GM10266 (cell line): Measurements from ENCODE around the gene ENTR1.
"Not testable (repeated sequence)": the region's sequence is repeated elsewhere in the genome, so short reads cannot be mapped to it uniquely, and the experiment has no call there.

Experiments used
- DNase-seq: peaks from one replicate; pipeline ENCODE4 v3.0.0; 2012; ENCODE audit errors: extremely low spot score
- CTCF ChIP-seq: IDR thresholded peaks from 2 replicates; pipeline ENCODE4 v1.5.1; 2012; ENCODE audit warnings: mild to moderate bottlenecking, low read depth; ENCODE audit not compliant: control insufficient read depth, insufficient read depth; ENCODE audit errors: missing control alignments

ENTR1 gene

GRCh38 chr9:136416914-136417313, 6.5 kb upstream of the ENTR1 start:
- no peak for DNase-seq
- no peak for TF ChIP-seq CTCF

- TF ChIP-seq CTCF = no peak
- DNase-seq = no peak
Measured at GRCh38 chr9:136416427-136416826, 6.0 kb upstream of the ENTR1 start.

GRCh38 chr9:136412962-136413361, 2.5 kb upstream of the ENTR1 start:
- TF ChIP-seq CTCF = no peak
- no peak for DNase-seq

GRCh38 chr9:136411378-136411777, 964 bp upstream of the ENTR1 start:
- no peak for TF ChIP-seq CTCF
- no peak for DNase-seq

GRCh38 chr9:136409557-136410455, 608 bp downstream of the ENTR1 start:
- DNase-seq = peak; percentile 67
- TF ChIP-seq CTCF = no peak

- TF ChIP-seq CTCF = no peak
- DNase-seq = no peak
Measured at GRCh38 chr9:136407911-136408310, 2.5 kb downstream of the ENTR1 start.

- not testable (repeated sequence) for DNase-seq
Measured at GRCh38 chr9:136407061-136407460, 3.4 kb downstream of the ENTR1 start.

- not testable (repeated sequence) for DNase-seq
Measured at GRCh38 chr9:136405904-136406303, 4.5 kb downstream of the ENTR1 start.
